HL-60 (cell line): ENCODE data around the gene DARS1.
"Not testable (repeated sequence)": the region's sequence is repeated elsewhere in the genome, so short reads cannot be mapped to it uniquely, and the experiment has no call there.

ENCODE experiments used
- CTCF ChIP-seq: IDR thresholded peaks from one replicate; pipeline ENCODE4 v1.5.1; 2011; ENCODE audit warnings: low read length, control low read depth, inconsistent platforms; ENCODE audit not compliant: insufficient read depth
- GABPA ChIP-seq: IDR thresholded peaks from 2 replicates; pipeline ENCODE4 v1.6.1; 2012; ENCODE audit warnings: low read depth
- POLR2AphosphoS5 ChIP-seq: IDR thresholded peaks from 2 replicates; pipeline ENCODE4 v1.6.1; 2012; ENCODE audit warnings: low read depth
- REST ChIP-seq: IDR thresholded peaks from 2 replicates; pipeline ENCODE4 v1.6.1; 2012; ENCODE audit warnings: low read depth; ENCODE audit not compliant: insufficient replicate concordance
- SPI1 ChIP-seq: IDR thresholded peaks from 2 replicates; pipeline ENCODE4 v1.6.1; 2012; ENCODE audit warnings: low read depth, mild to moderate bottlenecking, borderline replicate concordance

- TF ChIP-seq CTCF, REST, POLR2AphosphoS5, SPI1, GABPA: not testable (repeated sequence)
These were observed 21.0 kb downstream of the DARS1 start for GRCh38 chr2:135964404-135964803.
